Vagina (tissue), 2 donors: ENCODE results near the gene COASY. TPM values are rescaled to one million over a fixed set of nuclear protein-coding genes. Genes with fewer than 3 reads are reported as not detected.

Experiments used
- DNase-seq, 2 donors: peaks; one replicate each; pipeline ENCODE4 v3.0.0-alpha.2; 2017; ENCODE audit errors: extremely low spot score in 2 of 2
- H3K27ac ChIP-seq: fragments of 200-600 bp; sonication (generic); one replicate; pipeline ENCODE4 v1.5.1; 2019
- H3K27me3 ChIP-seq: fragments of 200-600 bp; sonication (generic); one replicate; pipeline ENCODE4 v1.5.1; 2019
- H3K36me3 ChIP-seq, 2 donors: fragments of 200-600 bp; sonication (generic); one replicate each; pipeline ENCODE4 v1.5.1; 2017 to 2019
- H3K4me1 ChIP-seq: fragments of 200-600 bp; sonication (generic); one replicate; pipeline ENCODE4 v1.5.1; 2019
- H3K4me3 ChIP-seq, 2 donors: fragments of 200-600 bp; sonication (generic); 1 replicate in 1 of 2; 2 replicates in 1 of 2; pipeline ENCODE4 v1.5.1; 2016 to 2019
- H3K9me3 ChIP-seq: fragments of 200-600 bp; sonication (generic); one replicate; pipeline ENCODE4 v1.5.1; 2019
- POLR2A ChIP-seq, 2 donors: fragments of 450-650 bp; IDR thresholded peaks; one replicate each; pipeline ENCODE4 v1.6.1; 2017; ENCODE audit warnings: antibody characterized with exemption in 2 of 2, mild to moderate bottlenecking in 2 of 2, moderate library complexity in 2 of 2
- POLR2AphosphoS5 ChIP-seq, 2 donors: sonication (generic); formaldehyde crosslinking; IDR thresholded peaks; one replicate each; pipeline ENCODE4 v1.9.0; 2017; ENCODE audit warnings: antibody characterized with exemption in 2 of 2, mild to moderate bottlenecking in 2 of 2, low read depth in 1 of 2; ENCODE audit not compliant: insufficient read depth in 1 of 2
- intact Hi-C: fragments of 100-400 bp; cut with DNase I; formaldehyde crosslinking; loops from one replicate; pipeline ENCODE4 v1.15.1; 2023
- total RNA-seq: library from RNA; depleted of rRNA; stranded (reverse); fragments of >200 nt; gene quantifications from one replicate; pipeline ENCODE4 v1.2.3, GENCODE V29; 2016
- TF ChIP-seq, protein P1 (sequence below), 3 experiments: fragments of 450-650 bp in 2 of 3; fragments of 200-600 bp in 1 of 3; sonication (generic) in 1 of 3; IDR thresholded peaks; one replicate each; pipeline ENCODE4 v1.5.1; 2017 to 2019; ENCODE audit warnings: antibody characterized with exemption in 3 of 3, mild to moderate bottlenecking in 2 of 3, moderate library complexity in 2 of 3

Gene COASY
- total RNA-seq, 1 donor from 2014 or later, result 24.8 TPM

DNA sequence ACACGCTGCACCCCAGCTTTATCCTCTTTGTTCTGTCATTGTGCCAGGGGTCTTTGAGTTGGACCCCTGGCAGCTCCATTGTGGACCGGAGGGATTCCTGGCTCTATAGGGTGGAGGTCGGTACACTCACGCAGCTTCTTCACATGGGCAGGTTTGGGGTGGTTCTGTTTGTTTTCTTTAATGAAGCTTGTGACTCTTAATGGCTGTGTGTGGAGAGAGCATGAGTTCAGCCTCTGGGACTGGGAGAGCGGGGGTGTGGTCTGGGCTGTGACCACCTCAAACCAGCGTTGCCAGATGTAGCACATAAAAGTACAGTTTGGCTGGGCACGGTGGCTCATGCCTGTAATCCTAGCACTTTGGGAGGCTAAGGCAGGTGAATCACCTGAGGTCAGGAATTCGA is 47.1 kb upstream of the COASY start:
- Histone ChIP-seq H3K27me3 (no peaks in the 10 kb centered on the region), H3K9me3 (no peaks in the 10 kb centered on the region), H3K4me3 (no peak overlapping the region), H3K36me3 (peaks cover 0 to 19% of the 10 kb centered on the region in 2 donors), H3K4me1 (peaks cover 61% of the 10 kb centered on the region), H3K27ac (peak overlapping the region; percentile 80)
- no peak for DNase-seq
- intact Hi-C loops, result loop anchor here (5.0 kb wide), 3 partner anchors 58 to 193 kb away; partner anchors contain the start of gene ATP6V0A1
- TF ChIP-seq POLR2AphosphoS5 (IDR thresholded peaks at IDR 0.05; ENCODE audit: insufficient read depth in 1 of 2, low read depth in 1 of 2) (no peak), POLR2A (IDR thresholded peaks at IDR 0.05) (no peak)

DNA sequence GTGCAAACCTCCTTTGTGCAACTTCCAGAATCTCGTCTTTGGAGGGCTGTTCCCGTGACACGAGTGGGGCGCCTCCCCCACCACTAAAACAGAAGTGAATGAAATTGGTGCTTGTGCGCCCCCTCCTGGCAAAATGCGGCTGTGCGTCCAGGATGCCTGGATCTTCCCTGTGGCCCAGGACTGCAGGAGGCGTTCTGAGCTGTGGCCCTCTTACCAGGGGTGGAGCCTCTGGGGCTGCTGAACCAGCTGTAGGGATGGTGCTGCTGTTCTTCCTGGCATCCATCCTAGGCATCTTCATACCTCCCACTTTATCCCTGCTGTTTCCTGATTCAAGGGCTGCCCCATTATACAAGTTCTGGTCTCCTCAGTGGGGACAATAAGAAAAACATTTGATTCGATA is 44.4 kb upstream of the COASY start:
- Histone ChIP-seq H3K9me3 (no peaks in the 10 kb centered on the region), H3K36me3 (peaks cover 0 to 19% of the 10 kb centered on the region in 2 donors), H3K27ac (peak overlapping the region; percentile 95), H3K27me3 (no peaks in the 10 kb centered on the region), H3K4me1 (peaks cover 85% of the 10 kb centered on the region), H3K4me3 (no peak overlapping the region)
- TF ChIP-seq POLR2A (IDR thresholded peaks at IDR 0.05), result no peak
- TF ChIP-seq POLR2AphosphoS5 (IDR thresholded peaks at IDR 0.05; ENCODE audit: insufficient read depth in 1 of 2, low read depth in 1 of 2), result peak; percentile 60 to 72
- TF ChIP-seq, protein P1, sequence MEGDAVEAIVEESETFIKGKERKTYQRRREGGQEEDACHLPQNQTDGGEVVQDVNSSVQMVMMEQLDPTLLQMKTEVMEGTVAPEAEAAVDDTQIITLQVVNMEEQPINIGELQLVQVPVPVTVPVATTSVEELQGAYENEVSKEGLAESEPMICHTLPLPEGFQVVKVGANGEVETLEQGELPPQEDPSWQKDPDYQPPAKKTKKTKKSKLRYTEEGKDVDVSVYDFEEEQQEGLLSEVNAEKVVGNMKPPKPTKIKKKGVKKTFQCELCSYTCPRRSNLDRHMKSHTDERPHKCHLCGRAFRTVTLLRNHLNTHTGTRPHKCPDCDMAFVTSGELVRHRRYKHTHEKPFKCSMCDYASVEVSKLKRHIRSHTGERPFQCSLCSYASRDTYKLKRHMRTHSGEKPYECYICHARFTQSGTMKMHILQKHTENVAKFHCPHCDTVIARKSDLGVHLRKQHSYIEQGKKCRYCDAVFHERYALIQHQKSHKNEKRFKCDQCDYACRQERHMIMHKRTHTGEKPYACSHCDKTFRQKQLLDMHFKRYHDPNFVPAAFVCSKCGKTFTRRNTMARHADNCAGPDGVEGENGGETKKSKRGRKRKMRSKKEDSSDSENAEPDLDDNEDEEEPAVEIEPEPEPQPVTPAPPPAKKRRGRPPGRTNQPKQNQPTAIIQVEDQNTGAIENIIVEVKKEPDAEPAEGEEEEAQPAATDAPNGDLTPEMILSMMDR (IDR thresholded peaks at IDR 0.05), result peak; percentile 89 to 96 (median 94)
- DNase-seq, result no peak
- intact Hi-C loops, result loop anchor here (5.0 kb wide), 2 partner anchors 60 to 110 kb away; partner anchors contain the start of gene ATP6V0A1

DNA sequence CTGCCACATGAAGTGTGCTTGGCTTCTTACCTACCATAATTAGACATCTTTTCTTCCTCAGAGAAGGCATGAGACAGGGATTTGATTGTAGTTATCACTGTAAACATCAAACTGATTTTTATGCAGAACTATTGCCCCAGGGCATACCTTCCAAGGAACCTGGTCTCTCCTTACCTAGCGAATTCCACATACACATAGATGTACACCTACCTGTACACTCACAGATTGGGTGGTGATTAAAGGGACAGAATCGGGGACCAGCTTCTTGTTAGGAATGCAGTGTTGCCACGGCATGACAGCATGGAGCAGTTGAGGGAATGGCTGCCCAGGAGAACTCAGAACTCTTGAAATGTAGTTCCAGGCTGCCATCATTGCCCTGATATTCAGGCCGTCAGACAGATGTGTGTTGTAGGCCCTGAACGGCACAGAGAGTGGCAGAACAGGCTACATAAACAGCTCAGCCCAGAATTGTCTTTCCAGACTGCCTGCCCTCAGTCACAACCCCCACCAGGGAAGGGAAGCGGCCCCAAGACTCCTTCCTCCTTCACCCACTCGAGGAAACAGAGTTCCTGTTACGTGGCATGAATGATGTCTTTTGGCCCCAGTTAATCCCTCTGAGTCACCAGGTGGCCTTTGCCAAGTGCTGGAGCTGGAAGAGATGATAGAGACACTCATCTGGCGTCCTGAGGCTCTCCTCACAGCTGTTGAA is 43.7 kb upstream of the COASY start:
- TF ChIP-seq, protein P1 (IDR thresholded peaks at IDR 0.05), result no peak
- TF ChIP-seq POLR2AphosphoS5 (IDR thresholded peaks at IDR 0.05; ENCODE audit: insufficient read depth in 1 of 2, low read depth in 1 of 2), result peak; percentile 54 to 84
- TF ChIP-seq POLR2A (IDR thresholded peaks at IDR 0.05), result no peak
- Histone ChIP-seq H3K4me3 (peak overlapping the region in 1 of 2 donors; percentile 2), H3K4me1 (peaks cover 85% of the 10 kb centered on the region), H3K9me3 (no peaks in the 10 kb centered on the region), H3K27me3 (no peaks in the 10 kb centered on the region), H3K36me3 (peaks cover 0 to 19% of the 10 kb centered on the region in 2 donors), H3K27ac (peak overlapping the region; percentile 95)
- intact Hi-C loops, result loop anchor here (5.0 kb wide), 2 partner anchors 61 to 111 kb away; partner anchors contain the start of gene ATP6V0A1
- DNase-seq, result peak in 1 of 2 donors; percentile 97

DNA sequence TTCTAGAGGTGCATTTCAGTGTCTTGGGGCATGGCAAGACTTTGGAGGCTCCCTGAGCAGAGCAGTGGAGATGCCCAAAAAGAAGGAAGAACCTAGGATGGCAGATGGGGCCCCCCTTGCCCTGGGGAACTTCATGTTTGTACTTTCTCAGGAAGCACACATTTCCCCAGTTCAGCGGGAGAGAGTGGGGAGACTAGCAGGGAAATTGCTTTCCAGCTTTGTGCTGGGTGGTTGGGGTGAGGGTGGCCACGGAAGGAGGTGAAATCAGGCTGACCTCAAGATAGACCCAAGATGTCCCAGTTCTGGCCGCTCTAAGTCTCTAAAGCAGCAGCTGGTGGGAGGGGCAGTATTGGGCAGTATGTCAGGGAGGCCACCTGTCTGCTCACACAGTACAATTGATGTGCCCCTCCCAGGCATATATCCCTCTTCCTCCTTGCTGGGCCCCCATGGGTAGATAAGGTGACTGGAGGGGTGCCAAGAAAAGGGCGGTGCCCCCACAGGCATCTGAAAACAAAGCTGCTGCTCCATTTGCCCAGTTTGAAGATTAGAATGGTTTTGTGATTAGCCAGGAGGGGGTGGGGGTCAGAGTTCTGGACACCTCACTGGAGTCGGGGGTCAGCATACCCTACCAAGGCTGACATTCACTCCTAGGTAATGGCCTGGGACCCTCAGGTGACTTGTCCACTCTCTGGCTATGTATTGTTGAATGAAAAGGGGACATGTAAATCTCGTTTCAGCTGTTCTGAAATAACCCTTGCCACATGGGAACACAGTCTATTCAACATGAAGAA is 43.0 kb upstream of the COASY start:
- TF ChIP-seq POLR2A (IDR thresholded peaks at IDR 0.05), result no peak
- peak in 1 of 2 donors; percentile 25 for TF ChIP-seq POLR2AphosphoS5 (IDR thresholded peaks at IDR 0.05; ENCODE audit: insufficient read depth in 1 of 2, low read depth in 1 of 2)
- TF ChIP-seq, protein P1 (IDR thresholded peaks at IDR 0.05), result no peak
- intact Hi-C loops, result loop anchor here (5.0 kb wide), 2 partner anchors 62 to 112 kb away; partner anchors contain the start of gene ATP6V0A1
- Histone ChIP-seq H3K27me3 (no peaks in the 10 kb centered on the region), H3K4me1 (peaks cover 78% of the 10 kb centered on the region), H3K27ac (peak overlapping the region; percentile 95), H3K36me3 (peaks cover 0 to 15% of the 10 kb centered on the region in 2 donors), H3K9me3 (no peaks in the 10 kb centered on the region), H3K4me3 (no peak overlapping the region)
- DNase-seq, result no peak
